CD4-positive, CD25-positive, alpha-beta regulatory T cell (primary cell): Measurements from ENCODE around the gene TWNK. TPM values are rescaled to one million over a fixed set of nuclear protein-coding genes. Genes with fewer than 3 reads are reported as not detected.

Experiments used
- polyA plus RNA-seq, 4 donors: library from polyadenylated mRNA; unstranded; fragments of 300-500 nt; fragmentation: Illumina TruSeq; gene quantifications; one replicate each; pipeline ENCODE4 v1.2.3, GENCODE V29; 2021
- total RNA-seq: library from RNA; stranded (reverse); gene quantifications from one replicate; pipeline ENCODE4 v1.2.3, GENCODE V29; 2022

TWNK gene
- total and polyA plus RNA-seq, 5 donors from 2014 or later = 3.4 to 12.8 (median 5.6) TPM

Other genes with a start within 250 kb of the TWNK start
- not detected for gene PAX2, start 242.0 kb upstream of the TWNK start, total RNA-seq
- under 1 TPM in 1 of 4 donors, not detected in 3; 0.08 TPM for gene PAX2, start 242.0 kb upstream of the TWNK start, polyA plus RNA-seq
- gene SLF2, start 74.6 kb upstream of the TWNK start, total RNA-seq = 23.2 TPM
- 10 to 100 TPM; 10.3 to 11.8 (median 10.6) TPM for gene SLF2, start 74.6 kb upstream of the TWNK start, polyA plus RNA-seq
- gene SEMA4G, start 18.0 kb upstream of the TWNK start, total RNA-seq = 1.1 TPM
- under 1 TPM in 1 of 4 donors, not detected in 3; 0.61 TPM for gene SEMA4G, start 18.0 kb upstream of the TWNK start, polyA plus RNA-seq
- 40.2 TPM for gene MRPL43, start within 50 bp of the TWNK start, total RNA-seq
- 100 to 1,000 TPM; 135 to 148 (median 137) TPM for gene MRPL43, start within 50 bp of the TWNK start, polyA plus RNA-seq
- 19.3 TPM for gene LZTS2, start 12.3 kb downstream of the TWNK start, total RNA-seq
- 10 to 100 TPM; 11.0 to 16.4 (median 12.3) TPM for gene LZTS2, start 12.3 kb downstream of the TWNK start, polyA plus RNA-seq
- 3.5 TPM for gene PDZD7, start 43.6 kb downstream of the TWNK start, total RNA-seq
- gene PDZD7, start 43.6 kb downstream of the TWNK start, polyA plus RNA-seq = 1 to 10 TPM in 1 of 4 donors, under 1 TPM in 3; 0.59 to 1.1 (median 0.70) TPM
- gene SFXN3, start 43.7 kb downstream of the TWNK start, total RNA-seq = 70.4 TPM
- gene SFXN3, start 43.7 kb downstream of the TWNK start, polyA plus RNA-seq = 10 to 100 TPM; 17.7 to 21.1 (median 20.2) TPM
- not detected for gene KAZALD1, start 74.4 kb downstream of the TWNK start, total RNA-seq
- under 1 TPM in 1 of 4 donors, not detected in 3; 0.62 TPM for gene KAZALD1, start 74.4 kb downstream of the TWNK start, polyA plus RNA-seq
- gene TLX1, start 143.8 kb downstream of the TWNK start, total RNA-seq = not detected
- gene TLX1, start 143.8 kb downstream of the TWNK start, polyA plus RNA-seq = not detected
- not detected for gene LBX1, start 241.9 kb downstream of the TWNK start, total RNA-seq
- gene LBX1, start 241.9 kb downstream of the TWNK start, polyA plus RNA-seq = not detected